ENCODE results near the gene ACBD4. TPM values are rescaled to one million over a fixed set of nuclear protein-coding genes. Genes with fewer than 3 reads are reported as not detected.

ACBD4 gene
- total RNA-seq, 1 experiment from 2014 or later: 9.7 TPM

- no peaks in the 10 kb centered on the region for H4K20me1 ChIP-seq (ENCODE audit: control insufficient read depth, insufficient read depth, insufficient read length)
- peaks cover 8 to 36% of the 10 kb centered on the region in 2 experiments for H3K4me1 Mint-ChIP-seq
- H3K27me3 Mint-ChIP-seq (ENCODE audit: low read depth): peaks cover 2% of the 10 kb centered on the region; the same call in 1 of the 2 replicates
- H2BK12ac ChIP-seq (ENCODE audit: insufficient read length, low read depth, low read length): no peak overlapping the region
- H3K9ac ChIP-seq (ENCODE audit: extremely low read depth, insufficient read length, low read length): no peak overlapping the region
- DNase-seq: no peak
- H2AK5ac ChIP-seq (ENCODE audit: insufficient read length, low read length): no peak overlapping the region
- H3K9me3 Mint-ChIP-seq: no peaks in the 10 kb centered on the region
- H3K23ac ChIP-seq (ENCODE audit: insufficient read length, low read depth, low read length): no peak overlapping the region
- no peak overlapping the region for H3T11ph ChIP-seq (ENCODE audit: low read length)
- H3K79me1 ChIP-seq (ENCODE audit: insufficient read depth, low read depth, low read length, poor library complexity, severe bottlenecking): no peaks in the 10 kb centered on the region
- no peak overlapping the region; the same call in 1 of the 2 replicates for H3K14ac ChIP-seq (ENCODE audit: insufficient read depth, low read length)
- H3K18ac ChIP-seq (ENCODE audit: insufficient read length, low read depth, low read length): no peak overlapping the region
- no peak overlapping the region for H2BK20ac ChIP-seq (ENCODE audit: low read depth, low read length, poor library complexity, severe bottlenecking)
- H3K9me3 ChIP-seq (ENCODE audit: control insufficient read depth, low read depth, low read length): no peaks in the 10 kb centered on the region
- H4K91ac ChIP-seq (ENCODE audit: insufficient read length, low read depth, low read length): peak overlapping the region; percentile 24
- H3K23me2 ChIP-seq (ENCODE audit: insufficient read length, low read depth, low read length, poor library complexity, severe bottlenecking): no peaks in the 10 kb centered on the region
- WGBS (ENCODE audit: extremely low coverage, insufficient read length, low lambda C conversion rate): no CpG with 5 or more reads among the region's 19 CpGs
- H3K36me3 Mint-ChIP-seq (ENCODE audit: insufficient read depth in 1 of 3, low read depth in 3 of 3): peaks cover 0 to 5% (median 0%) of the 10 kb centered on the region in 3 experiments; a peak in 4 of 7 replicates
- no peaks in the 10 kb centered on the region for H3K79me2 ChIP-seq (ENCODE audit: insufficient read depth, low read length)
- no peak overlapping the region for H3K56ac ChIP-seq (ENCODE audit: insufficient read length, low read depth, low read length)
- TF ChIP-seq, protein P1, sequence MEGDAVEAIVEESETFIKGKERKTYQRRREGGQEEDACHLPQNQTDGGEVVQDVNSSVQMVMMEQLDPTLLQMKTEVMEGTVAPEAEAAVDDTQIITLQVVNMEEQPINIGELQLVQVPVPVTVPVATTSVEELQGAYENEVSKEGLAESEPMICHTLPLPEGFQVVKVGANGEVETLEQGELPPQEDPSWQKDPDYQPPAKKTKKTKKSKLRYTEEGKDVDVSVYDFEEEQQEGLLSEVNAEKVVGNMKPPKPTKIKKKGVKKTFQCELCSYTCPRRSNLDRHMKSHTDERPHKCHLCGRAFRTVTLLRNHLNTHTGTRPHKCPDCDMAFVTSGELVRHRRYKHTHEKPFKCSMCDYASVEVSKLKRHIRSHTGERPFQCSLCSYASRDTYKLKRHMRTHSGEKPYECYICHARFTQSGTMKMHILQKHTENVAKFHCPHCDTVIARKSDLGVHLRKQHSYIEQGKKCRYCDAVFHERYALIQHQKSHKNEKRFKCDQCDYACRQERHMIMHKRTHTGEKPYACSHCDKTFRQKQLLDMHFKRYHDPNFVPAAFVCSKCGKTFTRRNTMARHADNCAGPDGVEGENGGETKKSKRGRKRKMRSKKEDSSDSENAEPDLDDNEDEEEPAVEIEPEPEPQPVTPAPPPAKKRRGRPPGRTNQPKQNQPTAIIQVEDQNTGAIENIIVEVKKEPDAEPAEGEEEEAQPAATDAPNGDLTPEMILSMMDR (conservative IDR thresholded peaks at IDR 0.05): no peak
- H2BK120ac ChIP-seq (ENCODE audit: low read depth, low read length, poor library complexity, severe bottlenecking): no peak overlapping the region
- no peak overlapping the region for H3K4me3 Mint-ChIP-seq
- H3K27ac Mint-ChIP-seq: peak overlapping the region; percentile 65 to 82 (median 75); a peak in 3 of 7 replicates
- H4K8ac ChIP-seq (replicated peaks; ENCODE audit: insufficient read length, low read depth, low read length): no peak overlapping the region
- no peak overlapping the region for H3K4ac ChIP-seq (ENCODE audit: low read depth, low read length)
- no peak overlapping the region for H4K5ac ChIP-seq (ENCODE audit: insufficient read length, low read depth, low read length)
- no peak overlapping the region for H3K4me2 ChIP-seq (ENCODE audit: insufficient read depth, insufficient read length, low read length)
- H2BK15ac ChIP-seq (ENCODE audit: low read depth, low read length): no peak overlapping the region
- no peaks in the 10 kb centered on the region for H3K4me1 ChIP-seq (ENCODE audit: insufficient read depth, low read length)
- H3K27me3 ChIP-seq (ENCODE audit: insufficient read depth, low read length): no peaks in the 10 kb centered on the region
- no peak overlapping the region for H3K27ac ChIP-seq (ENCODE audit: insufficient read length, low read depth, low read length)
- H2AFZ ChIP-seq (ENCODE audit: low read length): no peak overlapping the region
- H2BK5ac ChIP-seq (ENCODE audit: insufficient read length, low read length): no peak overlapping the region
Observed at GRCh38 chr17:45114117-45114932, 21.2 kb upstream of the ACBD4 start.

All from H9 (cell line).